Right lobe of liver (tissue), 6 donors: ENCODE data around the gene CFAP99. TPM values are rescaled to one million over a fixed set of nuclear protein-coding genes. Genes with fewer than 3 reads are reported as not detected.

ENCODE experiments used
- ATAC-seq, 4 donors: fragments of 200-7000 bp; cut with Tn5 transposase; one replicate each; pipeline ENCODE4 v1.9.1; 2020; ENCODE audit warnings: mild to moderate bottlenecking in 4 of 4, moderate library complexity in 4 of 4
- DNase-seq, 3 donors: peaks; one replicate each; pipeline ENCODE4 v3.0.0-alpha.2; 2020
- H3K27ac ChIP-seq, 3 donors: fragments of 200-600 bp; one replicate each; pipeline ENCODE4 v1.8.0; 2022
- H3K27me3 ChIP-seq, 2 donors: fragments of 200-600 bp; one replicate each; pipeline ENCODE4 v1.8.0; 2022
- H3K36me3 ChIP-seq, 4 donors: fragments of 200-600 bp; sonication (generic) in 1 of 4; one replicate each; pipeline versions ENCODE4 v1.5.1 to v1.8.0; 2017 to 2022; ENCODE audit warnings: control low read depth in 1 of 4
- H3K4me1 ChIP-seq, 4 donors: fragments of 200-600 bp; sonication (generic) in 1 of 4; one replicate each; pipeline versions ENCODE4 v1.5.1 to v1.8.0; 2017 to 2022; ENCODE audit warnings: control low read depth in 1 of 4
- H3K4me3 ChIP-seq, 3 donors: fragments of 200-600 bp; one replicate each; pipeline ENCODE4 v1.8.0; 2022
- H3K9me3 ChIP-seq, 4 donors: fragments of 200-600 bp; sonication (generic) in 1 of 4; one replicate each; pipeline versions ENCODE4 v1.5.1 to v1.8.0; 2017 to 2022; ENCODE audit warnings: control low read depth in 1 of 4
- POLR2A ChIP-seq: fragments of 450-650 bp; IDR thresholded peaks from one replicate; pipeline ENCODE4 v1.6.1; 2017; ENCODE audit warnings: antibody characterized with exemption, mild to moderate bottlenecking
- WGBS: methylation state at CpG from one replicate; pipeline ENCODE4 v1.1.6; 2018; ENCODE audit warnings: low coverage, low lambda C conversion rate; ENCODE audit not compliant: insufficient coverage; ENCODE audit errors: missing lambda C conversion rate; 5-methylcytosine and 5-hydroxymethylcytosine counted together
- intact Hi-C, 2 donors: fragments of 100-400 bp; cut with DNase I; formaldehyde crosslinking; loops; one replicate each; pipeline versions ENCODE4 v1.11.2 to v1.14.1; 2022
- total RNA-seq, 6 experiments: library from RNA; depleted of rRNA in 2 of 6; stranded (reverse); fragments of >200 nt in 2 of 6; fragmentation: NEBNext Ultra II Directional in 3 of 6; extraction: Animal tissue kit (Norgen Biotek cat#: 25700) in 3 of 6; gene quantifications; one replicate each; pipeline versions ENCODE4 v1.1.0 to v1.2.4, GENCODE V29; 2016 to 2023
- TF ChIP-seq, protein P1 (sequence below), 4 donors: fragments of 200-600 bp in 3 of 4; fragments of 450-650 bp in 1 of 4; IDR thresholded peaks; one replicate each; pipeline versions ENCODE4 v1.5.1 to v1.8.0; 2016 to 2022; ENCODE audit warnings: antibody characterized with exemption in 4 of 4, mild to moderate bottlenecking in 2 of 4
- donor health status: DM: no; HTN: yes; CAD: no.
- donor health status: DM: no; HTN: no; CAD: no.
- donor health status: DM: no; HTN: no; CAD: no.
- donor health status: DM: no; HTN: yes; CAD: no.
- donor health status: DM: no; HTN: yes; CAD: no.

The CFAP99 gene
- total RNA-seq, 6 experiments from 2014 or later = 0.25 to 0.86 (median 0.29) TPM; not detected in 1

DNA sequence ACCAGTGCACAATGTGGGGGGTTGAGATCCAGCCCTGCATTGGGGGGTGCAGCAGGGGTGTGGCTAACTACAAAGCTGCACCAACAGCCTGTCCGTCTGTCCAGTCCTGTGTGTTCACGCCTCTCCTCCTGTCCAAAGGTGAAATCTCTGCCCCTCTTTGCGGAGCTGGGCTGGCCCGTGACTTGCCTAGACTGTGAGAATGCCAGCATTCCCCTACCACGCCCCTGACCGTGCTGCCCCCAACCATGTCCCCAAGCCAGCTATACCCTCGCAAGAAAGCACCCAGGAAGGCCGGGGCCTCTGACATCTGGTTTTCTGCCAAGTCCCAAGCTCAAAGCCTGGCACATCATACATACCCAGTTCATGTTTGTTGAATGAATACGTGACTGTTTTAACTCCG lies 19.5 kb upstream of the CFAP99 start:
- DNase-seq (no peak), ATAC-seq (no peak)
- Histone ChIP-seq H3K4me3 (no peak overlapping the region), H3K9me3 (no peaks in the 10 kb centered on the region), H3K4me1 (peaks cover 0 to 5% (median 2%) of the 10 kb centered on the region in 4 donors), H3K36me3 (no peaks in the 10 kb centered on the region), H3K27ac (no peak overlapping the region), H3K27me3 (no peaks in the 10 kb centered on the region)
- no peak for TF ChIP-seq POLR2A
- TF ChIP-seq, protein P1, sequence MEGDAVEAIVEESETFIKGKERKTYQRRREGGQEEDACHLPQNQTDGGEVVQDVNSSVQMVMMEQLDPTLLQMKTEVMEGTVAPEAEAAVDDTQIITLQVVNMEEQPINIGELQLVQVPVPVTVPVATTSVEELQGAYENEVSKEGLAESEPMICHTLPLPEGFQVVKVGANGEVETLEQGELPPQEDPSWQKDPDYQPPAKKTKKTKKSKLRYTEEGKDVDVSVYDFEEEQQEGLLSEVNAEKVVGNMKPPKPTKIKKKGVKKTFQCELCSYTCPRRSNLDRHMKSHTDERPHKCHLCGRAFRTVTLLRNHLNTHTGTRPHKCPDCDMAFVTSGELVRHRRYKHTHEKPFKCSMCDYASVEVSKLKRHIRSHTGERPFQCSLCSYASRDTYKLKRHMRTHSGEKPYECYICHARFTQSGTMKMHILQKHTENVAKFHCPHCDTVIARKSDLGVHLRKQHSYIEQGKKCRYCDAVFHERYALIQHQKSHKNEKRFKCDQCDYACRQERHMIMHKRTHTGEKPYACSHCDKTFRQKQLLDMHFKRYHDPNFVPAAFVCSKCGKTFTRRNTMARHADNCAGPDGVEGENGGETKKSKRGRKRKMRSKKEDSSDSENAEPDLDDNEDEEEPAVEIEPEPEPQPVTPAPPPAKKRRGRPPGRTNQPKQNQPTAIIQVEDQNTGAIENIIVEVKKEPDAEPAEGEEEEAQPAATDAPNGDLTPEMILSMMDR (IDR thresholded peaks at IDR 0.05) = no peak
- WGBS = 36% methylated on average over 2 of the region's 10 CpGs
- intact Hi-C loops = no loop called here

DNA sequence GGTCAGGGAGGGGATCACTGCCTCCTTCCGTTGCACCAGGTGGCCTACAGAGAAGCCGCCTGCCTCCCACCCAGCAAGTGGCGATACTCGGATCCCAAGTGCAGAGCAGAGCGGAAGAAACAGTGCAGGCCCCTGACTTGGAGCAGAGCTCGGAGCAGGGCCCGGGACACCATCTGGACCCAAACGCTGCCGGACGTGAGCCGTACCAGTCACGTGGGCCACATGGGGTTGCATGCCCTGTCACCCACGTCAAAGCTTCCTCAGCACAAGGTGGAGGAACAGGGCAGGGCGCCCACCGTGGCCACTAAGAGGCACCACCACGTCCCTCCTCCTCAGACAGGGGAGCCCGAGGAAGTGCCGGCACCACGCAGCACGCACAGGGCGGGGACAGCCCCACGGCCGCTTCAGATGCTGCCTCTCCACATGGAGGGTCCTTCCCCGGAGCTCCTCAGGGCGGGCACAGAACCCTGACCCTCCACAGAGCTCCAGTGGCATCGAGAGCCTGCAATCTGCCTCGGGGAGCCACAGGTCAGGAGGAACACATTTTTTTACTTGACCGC lies 19.0 kb upstream of the CFAP99 start:
- WGBS = 37% methylated on average over 6 of the region's 28 CpGs
- Histone ChIP-seq H3K4me3 (no peak overlapping the region), H3K27ac (no peak overlapping the region), H3K27me3 (no peaks in the 10 kb centered on the region), H3K4me1 (peaks cover 0 to 5% (median 2%) of the 10 kb centered on the region in 4 donors), H3K9me3 (no peaks in the 10 kb centered on the region), H3K36me3 (no peaks in the 10 kb centered on the region)
- TF ChIP-seq POLR2A = no peak
- TF ChIP-seq, protein P1 (IDR thresholded peaks at IDR 0.05) = no peak
- ATAC-seq = no peak
- DNase-seq = no peak
- intact Hi-C loops = no loop called here

DNA sequence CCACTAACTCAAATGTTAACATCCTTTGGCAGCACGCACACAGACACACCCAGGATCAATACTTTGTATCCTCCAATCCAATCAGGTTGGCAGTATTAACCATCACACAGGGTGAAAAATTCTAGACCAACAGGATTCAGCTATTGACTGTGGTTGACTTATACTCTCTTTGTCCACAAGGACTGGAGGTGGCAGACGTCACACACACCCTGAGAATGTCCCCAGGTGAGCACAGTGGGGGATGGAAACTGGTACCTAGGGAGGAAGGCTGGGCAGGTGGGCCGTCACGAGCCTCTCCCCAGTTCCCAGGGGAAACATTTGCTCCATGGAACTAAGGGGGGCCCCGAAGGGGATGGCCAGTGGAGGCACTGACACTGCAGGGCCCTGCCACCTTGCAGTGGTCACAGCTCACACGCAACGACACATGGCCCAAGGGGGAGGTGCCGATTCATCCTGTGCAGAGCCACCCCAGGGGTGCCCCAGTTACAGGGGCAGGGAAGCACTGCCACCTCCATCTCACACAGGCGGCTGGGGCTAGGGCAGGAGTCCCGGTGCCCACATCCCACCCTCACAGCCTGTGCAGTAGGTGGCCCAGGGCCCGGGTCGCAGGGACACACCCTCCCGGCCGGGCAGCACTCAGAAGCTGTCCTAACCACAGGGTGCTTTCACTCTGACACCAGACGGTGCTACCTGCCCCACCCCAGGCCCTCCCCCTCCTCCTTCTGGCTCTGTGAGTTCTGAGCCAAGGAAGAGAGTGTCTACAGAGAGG lies 17.7 kb upstream of the CFAP99 start:
- Histone ChIP-seq H3K4me3 (no peak overlapping the region), H3K9me3 (no peaks in the 10 kb centered on the region), H3K4me1 (peaks cover 0 to 5% (median 2%) of the 10 kb centered on the region in 4 donors), H3K27me3 (no peaks in the 10 kb centered on the region), H3K36me3 (no peaks in the 10 kb centered on the region), H3K27ac (no peak overlapping the region)
- ATAC-seq (no peak), DNase-seq (no peak)
- intact Hi-C loops = no loop called here
- 84% methylated on average over 3 of the region's 15 CpGs for WGBS
- TF ChIP-seq POLR2A = no peak
- TF ChIP-seq, protein P1 (IDR thresholded peaks at IDR 0.05) = no peak

DNA sequence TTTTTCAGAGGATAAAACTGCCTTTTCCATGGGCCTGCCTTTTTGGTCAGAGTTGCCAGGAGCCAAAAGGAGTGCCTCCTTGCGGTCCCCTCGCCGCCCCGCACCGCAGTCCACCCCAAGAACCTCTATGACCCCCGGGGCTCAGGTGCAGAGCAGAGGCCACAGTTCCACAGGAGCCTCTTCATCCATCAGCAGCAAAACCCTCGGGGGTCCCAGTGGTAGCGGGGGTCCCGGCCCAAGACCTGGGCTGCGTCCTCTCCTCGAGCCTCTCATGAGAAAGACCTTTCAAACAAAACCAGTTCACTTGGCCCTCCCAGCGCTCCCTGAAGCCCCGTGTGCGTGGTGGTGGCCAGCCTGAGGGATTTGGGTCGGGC lies 17.2 kb upstream of the CFAP99 start:
- WGBS = 73% methylated on average over 3 of the region's 15 CpGs
- no peaks in the 10 kb centered on the region for H3K36me3 ChIP-seq
- no peak for ATAC-seq
- TF ChIP-seq, protein P1 (IDR thresholded peaks at IDR 0.05) = no peak
- no peak for TF ChIP-seq POLR2A
- no peak overlapping the region for H3K27ac ChIP-seq
- H3K4me1 ChIP-seq = peaks cover 0 to 5% (median 2%) of the 10 kb centered on the region in 4 donors
- H3K9me3 ChIP-seq = no peaks in the 10 kb centered on the region
- H3K27me3 ChIP-seq = no peaks in the 10 kb centered on the region
- H3K4me3 ChIP-seq = no peak overlapping the region
- intact Hi-C loops = no loop called here
- DNase-seq = no peak
